B cell (primary cell): ENCODE data around the gene FKBP15. TPM values are rescaled to one million over a fixed set of nuclear protein-coding genes. Genes with fewer than 3 reads are reported as not detected.
"Not testable (repeated sequence)": the region's sequence is repeated elsewhere in the genome, so short reads cannot be mapped to it uniquely, and the experiment has no call there.

ENCODE experiments used
- ATAC-seq: fragments of 200-7000 bp; cut with Tn5 transposase; one replicate; pipeline ENCODE4 v1.10.0; 2021; ENCODE audit warnings: low read depth, mild to moderate bottlenecking, moderate number of reproducible peaks, moderate library complexity
- CTCF ChIA-PET: fragments of 350-600 bp; sonication (Branson Sonifier 250); formaldehyde crosslinking; loops from one replicate; lab custom pipeline; 2021; ENCODE audit warnings: antibody characterized with exemption, inconsistent platforms; lab: Charles Lee
- POLR2A ChIA-PET: fragments of 350-600 bp; sonication (Branson Sonifier 250); formaldehyde crosslinking; loops from one replicate; lab custom pipeline; 2021; ENCODE audit warnings: antibody characterized with exemption; lab: Charles Lee
- DNase-seq: peaks from one replicate; pipeline ENCODE4 v3.0.0; 2013
- H2AFZ ChIP-seq: 2 replicates; pipeline ENCODE4 v1.6.1; 2012; ENCODE audit warnings: mild to moderate bottlenecking, low read depth, low read length; ENCODE audit not compliant: insufficient read depth, poor library complexity, severe bottlenecking
- H3K27ac ChIP-seq, 2 donors: 1 replicate in 1 of 2; 2 replicates in 1 of 2; pipeline ENCODE4 v1.5.1; 2012 to 2013; ENCODE audit warnings: low read length in 2 of 2, mild to moderate bottlenecking in 2 of 2, moderate library complexity in 1 of 2
- H3K27me3 ChIP-seq, 4 experiments: fragments of 200-600 bp in 1 of 4; sonication (generic) in 1 of 4; replicated peaks in 1 of 4; 1 replicate in 2 of 4; 2 replicates in 2 of 4; pipeline versions ENCODE4 v1.6.1 to v1.7.0; 2013 to 2016; ENCODE audit warnings: low read length in 3 of 4, mild to moderate bottlenecking in 2 of 4, mixed read lengths in 1 of 4, moderate library complexity in 1 of 4; ENCODE audit not compliant: insufficient read depth in 4 of 4, control insufficient read depth in 3 of 4; ENCODE audit errors: control extremely low read depth in 1 of 4
- H3K36me3 ChIP-seq, 2 experiments: replicated peaks in 1 of 2; 1 replicate in 1 of 2; 2 replicates in 1 of 2; pipeline versions ENCODE4 v1.6.1 to v1.7.1; 2013; ENCODE audit warnings: low read length in 1 of 2; ENCODE audit not compliant: insufficient read depth in 2 of 2, control insufficient read depth in 1 of 2; ENCODE audit errors: control extremely low read depth in 1 of 2, extremely low read depth in 1 of 2
- H3K4me1 ChIP-seq, 2 donors: fragments of 200-600 bp in 1 of 2; sonication (generic) in 1 of 2; 1 replicate in 1 of 2; 2 replicates in 1 of 2; pipeline versions ENCODE4 v1.5.1 to v1.6.1; 2013 to 2017; ENCODE audit warnings: low read length in 2 of 2; ENCODE audit not compliant: control insufficient read depth in 2 of 2, insufficient read depth in 2 of 2
- H3K4me2 ChIP-seq: replicated peaks from 2 replicates; pipeline ENCODE3; 2012; ENCODE audit warnings: mild to moderate bottlenecking, low read depth, low read length; ENCODE audit not compliant: poor library complexity, severe bottlenecking
- H3K4me3 ChIP-seq, 5 experiments: fragments of 200-600 bp in 1 of 5; sonication (generic) in 1 of 5; 1 replicate in 3 of 5; 2 replicates in 2 of 5; pipeline versions ENCODE4 v1.5.1 to v1.7.0; 2011 to 2016; ENCODE audit warnings: low read length in 4 of 5, mild to moderate bottlenecking in 4 of 5, low read depth in 2 of 5, control low read depth in 1 of 5, moderate library complexity in 1 of 5; ENCODE audit not compliant: insufficient read depth in 1 of 5; ENCODE audit errors: control extremely low read depth in 1 of 5, extremely low read depth in 1 of 5
- H3K79me2 ChIP-seq: fragments of 200-600 bp; sonication (generic); one replicate; pipeline ENCODE4 v1.6.0; 2016; ENCODE audit warnings: low read length; ENCODE audit not compliant: control insufficient read depth, insufficient read depth
- H3K9ac ChIP-seq: fragments of 200-600 bp; sonication (generic); 2 replicates; pipeline ENCODE4 v1.6.1; 2017; ENCODE audit warnings: mild to moderate bottlenecking, low read length, moderate library complexity
- H3K9me3 ChIP-seq, 3 donors: one replicate each; pipeline versions ENCODE4 v1.6.1 to v1.7.1; 2013; ENCODE audit warnings: low read length in 2 of 3; ENCODE audit not compliant: control insufficient read depth in 2 of 3, insufficient read depth in 1 of 3; ENCODE audit errors: control extremely low read depth in 1 of 3
- H4K20me1 ChIP-seq: 2 replicates; pipeline ENCODE4 v1.6.0; 2012; ENCODE audit warnings: mild to moderate bottlenecking, low read length; ENCODE audit not compliant: insufficient read depth, control insufficient read depth, poor library complexity, severe bottlenecking
- H3K27ac Mint-ChIP-seq: one replicate; pipeline ENCODE4 v1.8.0; 2021; ENCODE audit warnings: mixed read lengths
- H3K27me3 Mint-ChIP-seq: one replicate; pipeline ENCODE4 v1.8.0; 2021; ENCODE audit warnings: mixed read lengths
- H3K4me1 Mint-ChIP-seq: one replicate; pipeline ENCODE4 v1.8.0; 2021; ENCODE audit warnings: mixed read lengths
- H3K4me3 Mint-ChIP-seq: one replicate; pipeline ENCODE4 v1.8.0; 2021; ENCODE audit warnings: mixed read lengths
- H3K9me3 Mint-ChIP-seq: one replicate; pipeline ENCODE4 v1.8.0; 2022; ENCODE audit warnings: mixed read lengths; ENCODE audit not compliant: insufficient read depth
- CTCF ChIP-seq: fragments of 200-600 bp; IDR thresholded peaks from one replicate; pipeline ENCODE4 v1.8.0; 2022; ENCODE audit warnings: antibody characterized with exemption, mild to moderate bottlenecking
- EZH2 ChIP-seq: IDR thresholded peaks from 2 replicates; pipeline ENCODE4 v1.6.1; 2012; ENCODE audit warnings: borderline replicate concordance, low read depth, mild to moderate bottlenecking, moderate library complexity, low read length; ENCODE audit not compliant: insufficient read depth, poor library complexity, severe bottlenecking
- WGBS: methylation state at CpG from one replicate; pipeline ENCODE4 v1.1.5; 2013; ENCODE audit warnings: missing lambda C conversion rate; ENCODE audit not compliant: insufficient coverage; 5-methylcytosine and 5-hydroxymethylcytosine counted together
- intact Hi-C: fragments of 100-400 bp; cut with micrococcal nuclease; formaldehyde crosslinking; loops from one replicate; pipeline ENCODE4 v1.10.0; 2022
- polyA plus RNA-seq: library from polyadenylated mRNA; depleted of rRNA; stranded (reverse); fragments of >200 nt; gene quantifications from 2 replicates; pipeline ENCODE4 v1.2.3, GENCODE V29; 2012
- total RNA-seq, 2 donors: library from RNA; stranded (reverse); fragments of 120-200 nt in 1 of 2; gene quantifications; 1 replicate in 1 of 2; 2 replicates in 1 of 2; pipeline versions ENCODE4 v1.2.3 to v1.2.4, GENCODE V29; 2013 to 2022

Gene FKBP15
- total and polyA plus RNA-seq, 2 donors (not counting 1 experiment from before 2014, with no cell fraction given) = 21.1 to 40.6 TPM

GRCh38 chr9:113254991-113255390 is 33.9 kb upstream of the FKBP15 start:
- Histone ChIP-seq H4K20me1 (no peaks in the 10 kb centered on the region), H2AFZ (no peak overlapping the region), H3K9me3 (peaks cover 0 to 4% (median 0%) of the 10 kb centered on the region in 3 donors), H3K79me2 (no peaks in the 10 kb centered on the region), H3K27me3 (no peaks in the 10 kb centered on the region), H3K4me2 (no peak overlapping the region), H3K27ac (no peak overlapping the region), H3K4me1 (no peaks in the 10 kb centered on the region), H3K4me3 (no peak overlapping the region), H3K36me3 (peaks cover 1 to 13% of the 10 kb centered on the region in 2 experiments), H3K9ac (no peak overlapping the region)
- intact Hi-C loops = no loop called here
- DNase-seq (no peak), ATAC-seq (no peak)
- H3K27me3 Mint-ChIP-seq = no peaks in the 10 kb centered on the region
- H3K4me3 Mint-ChIP-seq = no peak overlapping the region
- H3K4me1 Mint-ChIP-seq = no peaks in the 10 kb centered on the region
- TF ChIP-seq CTCF (no peak), EZH2 (no peak)
- ChIA-PET POLR2A (no interaction called here), CTCF (interaction anchor here (2.0 kb wide), 1 partner anchor 19 kb away, joined by 10 read pairs; no protein-coding TSS in a partner anchor)
- peaks cover 3% of the 10 kb centered on the region for H3K9me3 Mint-ChIP-seq
- H3K27ac Mint-ChIP-seq = no peak overlapping the region
- no CpG with 5 or more reads among the region's 1 CpG for WGBS

GRCh38 chr9:113250807-113251206 is 29.7 kb upstream of the FKBP15 start:
- Histone ChIP-seq H3K4me2 (no peak overlapping the region), H3K27me3 (no peaks in the 10 kb centered on the region), H3K36me3 (no peaks in the 10 kb centered on the region), H4K20me1 (no peaks in the 10 kb centered on the region), H2AFZ (no peak overlapping the region), H3K79me2 (no peaks in the 10 kb centered on the region), H3K4me3 (no peak overlapping the region), H3K27ac (no peak overlapping the region), H3K9me3 (peaks cover 0 to 4% (median 0%) of the 10 kb centered on the region in 3 donors), H3K4me1 (no peaks in the 10 kb centered on the region), H3K9ac (no peak overlapping the region)
- H3K27ac Mint-ChIP-seq = no peak overlapping the region
- H3K4me3 Mint-ChIP-seq = no peak overlapping the region
- WGBS = 92% methylated on average over 2 of the region's 2 CpGs
- DNase-seq (no peak), ATAC-seq (no peak)
- ChIA-PET CTCF (no interaction called here), POLR2A (no interaction called here)
- peaks cover 3% of the 10 kb centered on the region for H3K9me3 Mint-ChIP-seq
- peaks cover 6% of the 10 kb centered on the region for H3K4me1 Mint-ChIP-seq
- H3K27me3 Mint-ChIP-seq = no peaks in the 10 kb centered on the region
- intact Hi-C loops = no loop called here
- TF ChIP-seq CTCF = no peak
- TF ChIP-seq EZH2 = no peak

GRCh38 chr9:113249661-113250060 is 28.6 kb upstream of the FKBP15 start:
- H3K27ac Mint-ChIP-seq, H3K27me3 Mint-ChIP-seq, H2AFZ ChIP-seq, H3K79me2 ChIP-seq, H3K4me2 ChIP-seq, H3K9me3 ChIP-seq, H3K4me3 ChIP-seq, H3K36me3 ChIP-seq, H4K20me1 ChIP-seq, POLR2A ChIA-PET, H3K9me3 Mint-ChIP-seq, H3K27ac ChIP-seq, DNase-seq, intact Hi-C loops, H3K4me3 Mint-ChIP-seq, ATAC-seq, H3K27me3 ChIP-seq, H3K4me1 Mint-ChIP-seq, H3K4me1 ChIP-seq, H3K9ac ChIP-seq: not testable (repeated sequence)
- no CpG with 5 or more reads among the region's 2 CpGs for WGBS
- CTCF ChIA-PET = interaction anchor here (0.5 kb wide), 1 partner anchor 347 kb away, joined by 3 read pairs; no protein-coding TSS in a partner anchor
